SJSA1 (cell line): ENCODE measurements around the gene NEURL1. TPM values are rescaled to one million over a fixed set of nuclear protein-coding genes. Genes with fewer than 3 reads are reported as not detected.

Source experiments
- DNase-seq, 2 experiments: peaks; one replicate each; pipeline ENCODE4 v3.0.0-alpha.2; 2015 to 2020; ENCODE audit warnings: low spot score in 2 of 2, low read depth in 1 of 2
- H3K27ac ChIP-seq: fragments of 250-450 bp; sonication (Bioruptor Pico); 2 replicates; pipeline ENCODE4 v1.5.1; 2020; ENCODE audit warnings: mild to moderate bottlenecking, moderate library complexity
- H3K27me3 ChIP-seq: fragments of 250-450 bp; sonication (Bioruptor Pico); replicated peaks from 2 replicates; pipeline ENCODE4 v1.5.1; 2020; ENCODE audit warnings: mild to moderate bottlenecking, moderate library complexity
- H3K36me3 ChIP-seq: fragments of 250-450 bp; sonication (Bioruptor Pico); 2 replicates; pipeline ENCODE4 v1.5.1; 2020; ENCODE audit warnings: mild to moderate bottlenecking
- H3K4me1 ChIP-seq: fragments of 250-450 bp; sonication (Bioruptor Pico); replicated peaks from 2 replicates; pipeline ENCODE4 v1.6.1; 2021; ENCODE audit warnings: mild to moderate bottlenecking
- H3K4me3 ChIP-seq: fragments of 250-450 bp; sonication (Bioruptor Pico); 2 replicates; pipeline ENCODE4 v1.5.1; 2020; ENCODE audit warnings: mild to moderate bottlenecking
- H3K9me3 ChIP-seq: fragments of 250-450 bp; sonication (Bioruptor Pico); replicated peaks from 2 replicates; pipeline ENCODE4 v1.5.1; 2020; ENCODE audit warnings: mild to moderate bottlenecking
- total RNA-seq: library from RNA; depleted of rRNA; stranded (reverse); fragments of >200 nt; shearing (Covaris generic); gene quantifications from 2 replicates; pipeline ENCODE4 v1.2.3, GENCODE V29; 2014

Gene NEURL1
- total RNA-seq, 1 experiment from 2014 or later = not detected

- Histone ChIP-seq H3K27ac (no peak overlapping the region), H3K9me3 (no peaks in the 10 kb centered on the region), H3K36me3 (no peaks in the 10 kb centered on the region), H3K4me1 (no peaks in the 10 kb centered on the region), H3K4me3 (no peak overlapping the region), H3K27me3 (peaks cover 4% of the 10 kb centered on the region; the same call in 1 of the 2 replicates)
- DNase-seq = no peak
Observed at GRCh38 chr10:103580430-103580829, 86.9 kb downstream of the NEURL1 start.

- DNase-seq = no peak
- Histone ChIP-seq H3K4me1 (no peaks in the 10 kb centered on the region), H3K9me3 (no peaks in the 10 kb centered on the region), H3K4me3 (no peak overlapping the region), H3K27ac (no peak overlapping the region), H3K27me3 (peaks cover 4% of the 10 kb centered on the region; the same call in 1 of the 2 replicates), H3K36me3 (no peaks in the 10 kb centered on the region)
Observed at GRCh38 chr10:103581499-103581898, 88.0 kb downstream of the NEURL1 start.

- Histone ChIP-seq H3K27ac (no peak overlapping the region), H3K4me1 (no peaks in the 10 kb centered on the region), H3K4me3 (no peak overlapping the region), H3K9me3 (no peaks in the 10 kb centered on the region), H3K27me3 (peaks cover 4% of the 10 kb centered on the region; the same call in 1 of the 2 replicates), H3K36me3 (no peaks in the 10 kb centered on the region)
- no peak for DNase-seq
Observed at GRCh38 chr10:103582331-103583123, 89.0 kb downstream of the NEURL1 start.

DNA sequence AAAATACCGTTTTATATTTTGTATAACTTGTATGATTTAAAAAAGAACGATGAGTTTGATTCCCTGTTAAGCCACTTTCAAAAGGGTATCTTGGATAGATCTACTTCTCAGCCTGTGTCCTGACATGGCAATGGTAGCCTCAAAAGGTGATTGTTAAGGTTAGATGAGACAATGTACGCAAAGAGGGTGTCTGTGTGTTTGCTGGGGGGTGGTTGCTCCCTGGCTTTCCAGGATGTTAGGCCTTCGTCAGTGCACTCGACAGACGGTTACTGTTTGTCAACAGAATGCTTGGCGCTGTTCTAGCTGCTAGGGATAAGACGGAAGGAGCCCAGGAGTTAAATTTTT, 90.3 kb downstream of the NEURL1 start:
- no peak overlapping the region for H3K4me3 ChIP-seq
- no peaks in the 10 kb centered on the region; the same call in 1 of the 2 replicates for H3K27me3 ChIP-seq
- DNase-seq = no peak
- no peak overlapping the region for H3K27ac ChIP-seq
- H3K4me1 ChIP-seq = no peaks in the 10 kb centered on the region
- H3K9me3 ChIP-seq = no peaks in the 10 kb centered on the region
- no peaks in the 10 kb centered on the region for H3K36me3 ChIP-seq

DNA sequence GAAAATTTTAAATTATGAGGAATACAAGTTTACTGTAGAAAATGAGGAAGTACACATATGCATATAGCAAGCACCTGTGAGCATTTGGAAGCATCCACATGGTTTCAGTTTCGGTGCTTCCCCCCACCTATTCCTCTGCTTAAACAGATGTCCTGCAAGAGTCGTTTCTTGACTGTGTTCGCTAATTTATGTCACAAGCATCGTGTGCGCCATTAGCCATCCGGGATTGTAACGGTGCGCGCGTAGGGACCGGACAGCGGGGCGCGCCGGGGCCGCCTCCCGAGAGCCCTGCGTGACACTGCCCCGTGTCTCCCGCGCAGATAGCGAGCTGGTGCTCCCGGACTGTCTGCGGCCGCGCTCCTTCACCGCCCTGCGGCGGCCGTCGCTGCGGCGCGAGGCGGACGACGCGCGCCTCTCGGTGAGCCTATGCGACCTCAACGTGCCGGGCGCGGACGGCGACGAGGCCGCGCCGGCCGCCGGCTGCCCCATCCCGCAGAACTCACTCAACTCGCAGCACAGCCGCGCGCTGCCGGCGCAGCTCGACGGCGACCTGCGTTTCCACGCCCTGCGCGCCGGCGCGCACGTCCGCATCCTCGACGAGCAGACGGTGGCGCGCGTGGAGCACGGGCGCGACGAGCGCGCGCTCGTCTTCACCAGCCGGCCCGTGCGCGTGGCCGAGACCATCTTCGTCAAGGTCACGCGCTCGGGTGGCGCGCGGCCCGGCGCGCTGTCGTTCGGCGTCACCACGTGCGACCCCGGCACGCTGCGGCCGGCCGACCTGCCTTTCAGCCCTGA, 90.9 kb downstream of the NEURL1 start:
- Histone ChIP-seq H3K27me3 (no peaks in the 10 kb centered on the region; the same call in 1 of the 2 replicates), H3K27ac (no peak overlapping the region), H3K4me1 (no peaks in the 10 kb centered on the region), H3K36me3 (no peaks in the 10 kb centered on the region), H3K9me3 (no peaks in the 10 kb centered on the region), H3K4me3 (no peak overlapping the region)
- no peak for DNase-seq

- Histone ChIP-seq H3K36me3 (no peaks in the 10 kb centered on the region), H3K9me3 (no peaks in the 10 kb centered on the region), H3K4me3 (no peak overlapping the region), H3K4me1 (no peaks in the 10 kb centered on the region), H3K27me3 (no peaks in the 10 kb centered on the region; the same call in 1 of the 2 replicates), H3K27ac (no peak overlapping the region)
- DNase-seq = no peak
Observed at GRCh38 chr10:103585011-103585405, 91.5 kb downstream of the NEURL1 start.

DNA sequence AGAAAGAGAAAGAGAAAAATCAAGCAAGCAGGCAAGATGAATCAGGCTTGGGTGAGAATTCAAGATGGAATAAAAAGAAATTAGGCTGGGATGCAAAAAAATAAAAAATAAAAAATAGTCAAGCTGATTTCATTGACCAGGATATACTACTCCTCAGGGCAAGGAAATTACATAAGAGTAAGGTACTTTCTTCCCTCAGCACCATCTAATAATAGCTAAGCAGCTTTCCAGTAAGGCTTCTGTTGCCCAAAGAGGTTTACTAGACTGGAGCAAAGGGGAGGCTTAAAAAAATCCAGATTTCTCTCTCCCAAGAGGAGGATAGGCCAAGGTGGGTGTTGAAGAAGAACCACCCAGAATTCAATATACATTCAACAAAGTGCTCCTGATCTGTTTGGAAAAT, 93.6 kb downstream of the NEURL1 start:
- H3K4me3 ChIP-seq = no peak overlapping the region
- DNase-seq = no peak
- H3K36me3 ChIP-seq = no peaks in the 10 kb centered on the region
- H3K4me1 ChIP-seq = no peaks in the 10 kb centered on the region
- H3K27me3 ChIP-seq = no peaks in the 10 kb centered on the region; the same call in 1 of the 2 replicates
- H3K9me3 ChIP-seq = no peaks in the 10 kb centered on the region
- no peak overlapping the region for H3K27ac ChIP-seq

DNA sequence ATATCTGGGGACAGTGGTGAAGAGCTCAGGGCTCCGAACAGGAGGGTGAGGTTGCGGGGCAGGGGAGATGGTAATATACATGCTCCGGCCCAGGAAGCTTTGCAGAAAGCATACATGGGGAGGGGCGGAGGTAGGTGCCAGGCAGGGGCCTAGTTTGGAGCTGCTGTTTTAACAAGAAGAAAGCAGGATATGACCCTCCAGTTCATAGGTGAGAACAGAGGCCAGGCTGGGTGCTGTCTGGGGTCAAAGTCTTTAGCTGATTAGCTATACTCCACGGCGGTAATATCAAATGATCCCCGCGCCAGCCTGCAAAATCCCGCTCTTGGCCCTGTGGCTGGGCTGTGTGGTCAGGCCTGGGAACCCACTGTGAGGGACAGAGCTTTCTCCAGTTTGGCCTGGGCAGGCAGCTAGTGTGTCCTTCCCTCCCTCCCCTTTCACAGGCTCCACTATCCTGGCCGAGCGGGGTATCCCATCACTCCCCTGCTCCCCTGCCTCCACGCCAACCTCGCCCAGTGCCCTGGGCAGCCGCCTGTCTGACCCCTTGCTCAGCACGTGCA, 95.6 kb downstream of the NEURL1 start:
- no peak for DNase-seq
- H3K27me3 ChIP-seq = no peaks in the 10 kb centered on the region
- no peaks in the 10 kb centered on the region for H3K9me3 ChIP-seq
- H3K4me3 ChIP-seq = no peak overlapping the region
- H3K4me1 ChIP-seq = no peaks in the 10 kb centered on the region
- H3K27ac ChIP-seq = no peak overlapping the region
- H3K36me3 ChIP-seq = no peaks in the 10 kb centered on the region

- Histone ChIP-seq H3K4me3 (no peak overlapping the region), H3K9me3 (no peaks in the 10 kb centered on the region), H3K27me3 (no peaks in the 10 kb centered on the region), H3K4me1 (no peaks in the 10 kb centered on the region), H3K36me3 (no peaks in the 10 kb centered on the region), H3K27ac (no peak overlapping the region)
- DNase-seq = no peak
Observed at GRCh38 chr10:103590060-103590459, 96.6 kb downstream of the NEURL1 start.

- no peak for DNase-seq
- Histone ChIP-seq H3K27me3 (no peaks in the 10 kb centered on the region), H3K36me3 (no peaks in the 10 kb centered on the region), H3K4me3 (no peak overlapping the region), H3K9me3 (no peaks in the 10 kb centered on the region), H3K27ac (no peak overlapping the region), H3K4me1 (no peaks in the 10 kb centered on the region)
Observed at GRCh38 chr10:103590744-103591291, 97.3 kb downstream of the NEURL1 start.

- Histone ChIP-seq H3K4me1 (no peaks in the 10 kb centered on the region), H3K27me3 (no peaks in the 10 kb centered on the region), H3K36me3 (no peaks in the 10 kb centered on the region), H3K9me3 (no peaks in the 10 kb centered on the region), H3K4me3 (no peak overlapping the region), H3K27ac (no peak overlapping the region)
- peak in 1 of 2 experiments; percentile 46 for DNase-seq
Observed at GRCh38 chr10:103592186-103593021, 98.9 kb downstream of the NEURL1 start.

- H3K9me3 ChIP-seq = no peaks in the 10 kb centered on the region
- H3K27me3 ChIP-seq = no peaks in the 10 kb centered on the region
- DNase-seq = no peak
- no peaks in the 10 kb centered on the region for H3K4me1 ChIP-seq
- no peaks in the 10 kb centered on the region for H3K36me3 ChIP-seq
- no peak overlapping the region for H3K27ac ChIP-seq
- H3K4me3 ChIP-seq = no peak overlapping the region
Observed at GRCh38 chr10:103593022-103593570, 99.6 kb downstream of the NEURL1 start.
